PC-3 (cell line): ENCODE data around the gene MYO3B. TPM values are rescaled to one million over a fixed set of nuclear protein-coding genes. Genes with fewer than 3 reads are reported as not detected.

Experiments used
- ATAC-seq: fragments of 200-7000 bp; cut with Tn5 transposase; 2 replicates; pipeline ENCODE4 v1.9.1; 2020; ENCODE audit warnings: mild to moderate bottlenecking, moderate library complexity
- BruUV-seq: library from RNA; stranded (reverse); fragments of 400-500 nt; replicated peaks from 2 replicates; lab custom pipeline; 2021; lab: Mats Ljungman, UMichigan
- CTCF ChIA-PET: fragments of 300-600 bp; sonication (Branson Sonifier 250); formaldehyde crosslinking; loops from one replicate; lab custom pipeline; 2022; ENCODE audit warnings: antibody characterized with exemption; lab: Charles Lee
- POLR2A ChIA-PET: fragments of 300-600 bp; sonication (Branson Sonifier 250); formaldehyde crosslinking; loops from one replicate; lab custom pipeline; 2022; ENCODE audit warnings: antibody characterized with exemption; ENCODE audit not compliant: unreplicated experiment; lab: Charles Lee
- DNase-seq: peaks from one replicate; pipeline ENCODE4 v3.0.0-alpha.2; 2015
- H2AFZ ChIP-seq: fragments of 300-600 bp; sonication (generic); 2 replicates; pipeline ENCODE4 v1.6.0; 2016; ENCODE audit warnings: antibody characterized with exemption, low read length
- H3F3A ChIP-seq: fragments of 300-600 bp; sonication (generic); one replicate; pipeline ENCODE4 v1.6.0; 2017; ENCODE audit warnings: antibody characterized with exemption, low read length, control low read depth, mild to moderate bottlenecking; ENCODE audit not compliant: unreplicated experiment
- H3K27ac ChIP-seq: fragments of 300-600 bp; sonication (generic); 2 replicates; pipeline ENCODE4 v1.5.1; 2016; ENCODE audit warnings: mild to moderate bottlenecking, low read length
- H3K27me3 ChIP-seq: fragments of 300-600 bp; sonication (generic); 2 replicates; pipeline ENCODE4 v1.6.1; 2016; ENCODE audit warnings: low read length, mixed read lengths
- H3K36me3 ChIP-seq: fragments of 300-600 bp; sonication (generic); 2 replicates; pipeline ENCODE4 v1.6.1; 2016; ENCODE audit warnings: low read depth, mixed run types, low read length, mixed read lengths
- H3K4me1 ChIP-seq: fragments of 300-600 bp; sonication (generic); 2 replicates; pipeline ENCODE4 v1.5.1; 2016; ENCODE audit warnings: low read length; ENCODE audit not compliant: insufficient read depth
- H3K4me2 ChIP-seq: fragments of 300-600 bp; sonication (generic); 2 replicates; pipeline ENCODE4 v1.6.0; 2016; ENCODE audit warnings: low read length
- H3K4me3 ChIP-seq: fragments of 300-600 bp; sonication (generic); 2 replicates; pipeline ENCODE4 v1.5.1; 2016; ENCODE audit warnings: mild to moderate bottlenecking, low read length, mixed read lengths
- H3K79me2 ChIP-seq: fragments of 300-600 bp; sonication (generic); 2 replicates; pipeline ENCODE4 v1.6.1; 2017; ENCODE audit warnings: low read length, mixed read lengths
- H3K9ac ChIP-seq: fragments of 300-600 bp; sonication (generic); 2 replicates; pipeline ENCODE4 v1.6.0; 2016; ENCODE audit warnings: mild to moderate bottlenecking, low read length
- H3K9me2 ChIP-seq: fragments of 300-600 bp; sonication (generic); replicated peaks from 2 replicates; pipeline ENCODE4 v1.6.1; 2016; ENCODE audit warnings: mixed run types, low read length, mixed read lengths
- H3K9me3 ChIP-seq: fragments of 300-600 bp; sonication (generic); 2 replicates; pipeline ENCODE4 v1.6.1; 2016; ENCODE audit warnings: low read length, mixed read lengths
- H4K20me1 ChIP-seq: fragments of 300-600 bp; sonication (generic); 2 replicates; pipeline ENCODE4 v1.6.1; 2016; ENCODE audit warnings: low read length, mixed read lengths
- CTCF ChIP-seq: fragments of 300-600 bp; sonication (generic); conservative IDR thresholded peaks from 2 replicates; pipeline ENCODE4 v1.5.1; 2017; ENCODE audit warnings: antibody characterized with exemption, low read depth, mild to moderate bottlenecking, low read length
- EZH2 ChIP-seq: fragments of 300-600 bp; sonication (generic); IDR thresholded peaks from one replicate; pipeline ENCODE4 v1.6.1; 2017; ENCODE audit warnings: antibody characterized with exemption, mild to moderate bottlenecking, low read length; ENCODE audit not compliant: unreplicated experiment
- EZH2phosphoT487 ChIP-seq: fragments of 300-600 bp; sonication (generic); IDR thresholded peaks from 2 replicates; pipeline ENCODE4 v1.6.1; 2018; ENCODE audit warnings: mild to moderate bottlenecking, antibody characterized with exemption, low read length, borderline replicate concordance
- intact Hi-C: fragments of 100-400 bp; cut with micrococcal nuclease; formaldehyde crosslinking; loops from 2 replicates; pipeline ENCODE4 v1.9.0; 2023
- total RNA-seq: library from RNA; depleted of rRNA; stranded (reverse); fragments of >200 nt; gene quantifications from 2 replicates; pipeline ENCODE4 v1.2.3, GENCODE V29; 2014

Gene MYO3B
- total RNA-seq, 1 experiment from 2014 or later = 1.1 TPM

- Histone ChIP-seq H3K9me2 (no peaks in the 10 kb centered on the region), H3K27ac (peak overlapping the region; percentile 77), H3K36me3 (no peaks in the 10 kb centered on the region), H3K9me3 (no peaks in the 10 kb centered on the region), H4K20me1 (no peaks in the 10 kb centered on the region), H3K9ac (no peak overlapping the region; the same call in 1 of the 2 replicates), H3K27me3 (no peaks in the 10 kb centered on the region), H3K4me3 (no peak overlapping the region), H3K79me2 (no peaks in the 10 kb centered on the region), H3F3A (no peaks in the 10 kb centered on the region), H2AFZ (no peak overlapping the region; the same call in 1 of the 2 replicates), H3K4me1 (peaks cover 36% of the 10 kb centered on the region), H3K4me2 (peak overlapping the region; percentile 54)
- intact Hi-C loops = loop anchor here (5.0 kb wide), 1 partner anchor 67 kb away; no protein-coding TSS in a partner anchor
- POLR2A ChIA-PET = interaction anchor here (0.7 kb wide), 1 partner anchor 880 kb away, joined by 3 read pairs; no protein-coding TSS in a partner anchor
- CTCF ChIA-PET = no interaction called here
- TF ChIP-seq EZH2phosphoT487 = no peak
- TF ChIP-seq CTCF = no peak
- TF ChIP-seq EZH2 = no peak
- no peak for ATAC-seq
- no peak for DNase-seq
- no TSS peak for BruUV-seq
These were observed 22.2 kb upstream of the MYO3B start for GRCh38 chr2:170155723-170156253.

- no TSS peak for BruUV-seq
- ChIA-PET CTCF (no interaction called here), POLR2A (no interaction called here)
- Histone ChIP-seq H3K9me3 (no peaks in the 10 kb centered on the region), H4K20me1 (no peaks in the 10 kb centered on the region), H3K4me1 (peaks cover 40% of the 10 kb centered on the region), H3K27me3 (no peaks in the 10 kb centered on the region), H3K36me3 (no peaks in the 10 kb centered on the region), H2AFZ (no peak overlapping the region), H3F3A (no peaks in the 10 kb centered on the region), H3K9ac (peak overlapping the region; percentile 9; the same call in 1 of the 2 replicates), H3K79me2 (no peaks in the 10 kb centered on the region), H3K4me2 (peak overlapping the region; percentile 54), H3K9me2 (no peaks in the 10 kb centered on the region), H3K4me3 (no peak overlapping the region), H3K27ac (peak overlapping the region; percentile 77)
- no peak for TF ChIP-seq EZH2
- no peak for TF ChIP-seq EZH2phosphoT487
- no peak for TF ChIP-seq CTCF
- intact Hi-C loops = loop anchor here (5.0 kb wide), 1 partner anchor 66 kb away; no protein-coding TSS in a partner anchor
- DNase-seq (no peak), ATAC-seq (peak; percentile 10)
These were observed 21.4 kb upstream of the MYO3B start for GRCh38 chr2:170156592-170156991.

DNA sequence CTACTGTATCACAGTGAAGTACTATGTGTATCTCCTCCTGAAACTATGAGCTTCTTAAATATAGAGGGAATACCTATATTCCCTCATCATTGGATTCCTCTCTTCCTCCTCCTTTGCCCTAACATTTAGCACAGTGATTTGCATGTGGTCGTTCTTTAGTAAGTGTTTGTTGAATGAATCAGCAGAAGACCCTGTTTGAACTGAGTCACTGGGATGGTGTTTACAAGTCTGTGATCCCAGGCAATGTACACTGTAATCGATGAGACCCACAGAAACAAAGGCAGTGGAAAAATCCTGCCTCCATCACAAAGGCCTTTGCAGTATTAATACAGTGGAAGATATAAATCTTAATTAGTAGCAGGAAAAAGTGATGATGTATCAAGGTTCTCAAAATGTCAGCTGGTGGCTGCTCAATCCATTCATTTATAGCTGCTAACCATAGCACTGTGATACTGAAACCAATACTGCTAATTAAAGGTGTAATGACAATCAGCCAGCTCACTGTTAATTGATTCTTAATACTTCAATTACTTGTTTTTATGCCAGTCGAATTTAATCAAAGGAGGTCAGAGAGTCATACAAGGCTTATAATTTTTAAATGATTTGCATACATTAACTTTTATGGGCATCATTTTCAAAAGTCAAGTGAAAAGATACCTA is 20.8 kb upstream of the MYO3B start:
- intact Hi-C loops = loop anchor here (5.0 kb wide), 1 partner anchor 65 kb away; no protein-coding TSS in a partner anchor
- no peaks in the 10 kb centered on the region for H3K79me2 ChIP-seq
- no peak for TF ChIP-seq CTCF
- TF ChIP-seq EZH2phosphoT487 = no peak
- no peak for TF ChIP-seq EZH2
- peaks cover 46% of the 10 kb centered on the region for H3K4me1 ChIP-seq
- DNase-seq (peak; percentile 87), ATAC-seq (peak; percentile 89)
- H3K27me3 ChIP-seq = no peaks in the 10 kb centered on the region
- H4K20me1 ChIP-seq = no peaks in the 10 kb centered on the region
- H3K9me3 ChIP-seq = no peaks in the 10 kb centered on the region
- H3K36me3 ChIP-seq = no peaks in the 10 kb centered on the region
- H3F3A ChIP-seq = no peaks in the 10 kb centered on the region
- H3K4me3 ChIP-seq = no peak overlapping the region
- no TSS peak for BruUV-seq
- H3K27ac ChIP-seq = peak overlapping the region; percentile 77
- ChIA-PET POLR2A (no interaction called here), CTCF (no interaction called here)
- H2AFZ ChIP-seq = no peak overlapping the region
- no peaks in the 10 kb centered on the region for H3K9me2 ChIP-seq
- H3K9ac ChIP-seq = peak overlapping the region; percentile 29; the same call in 1 of the 2 replicates
- H3K4me2 ChIP-seq = peak overlapping the region; percentile 54
